IMR-90 (cell line): ENCODE results near the gene CACNA2D3. TPM values are rescaled to one million over a fixed set of nuclear protein-coding genes. Genes with fewer than 3 reads are reported as not detected.

ENCODE experiments used
- ATAC-seq: fragments of 200-7000 bp; cut with Tn5 transposase; 2 replicates; pipeline ENCODE4 v1.9.1; 2020; ENCODE audit warnings: low read depth, mild to moderate bottlenecking, moderate library complexity
- BruUV-seq: library from RNA; stranded (reverse); fragments of 400-500 nt; replicated peaks from 2 replicates; lab custom pipeline; 2021; lab: Mats Ljungman, UMichigan
- CTCF ChIA-PET: fragments of 300-600 bp; formaldehyde crosslinking; extraction: SDS; loops from one replicate; lab custom pipeline; 2021; ENCODE audit warnings: antibody characterized with exemption; lab: Yijun Ruan, JAX
- POLR2A ChIA-PET: fragments of 300-600 bp; sonication (Branson Sonifier 250); formaldehyde crosslinking; loops from one replicate; lab custom pipeline; 2022; ENCODE audit warnings: antibody characterized with exemption; ENCODE audit not compliant: unreplicated experiment; lab: Charles Lee
- DNase-seq: peaks from one replicate; pipeline ENCODE4 v3.0.0; 2013
- H2AFZ ChIP-seq: replicated peaks from 2 replicates; pipeline ENCODE3; 2013; ENCODE audit warnings: low read length, mild to moderate bottlenecking; ENCODE audit not compliant: poor library complexity
- H2AK5ac ChIP-seq: 2 replicates; pipeline ENCODE4 v1.6.1; 2013; ENCODE audit warnings: low read depth, low read length, inconsistent platforms
- H2AK9ac ChIP-seq: replicated peaks from 2 replicates; pipeline ENCODE3; 2013; ENCODE audit warnings: mild to moderate bottlenecking, low read depth, low read length, moderate library complexity; ENCODE audit not compliant: poor library complexity
- H2BK120ac ChIP-seq: 2 replicates; pipeline ENCODE4 v1.6.1; 2013; ENCODE audit warnings: low read depth, low read length, inconsistent platforms
- H2BK15ac ChIP-seq: 3 replicates; pipeline ENCODE4 v1.6.1; 2013; ENCODE audit warnings: low read depth, low read length, inconsistent platforms
- H2BK20ac ChIP-seq: 2 replicates; pipeline ENCODE4 v1.6.1; 2013; ENCODE audit warnings: low read depth, mild to moderate bottlenecking, inconsistent platforms, low read length, moderate library complexity
- H2BK5ac ChIP-seq: 2 replicates; pipeline ENCODE4 v1.6.1; 2013; ENCODE audit warnings: mild to moderate bottlenecking, low read depth, low read length, inconsistent platforms; ENCODE audit not compliant: poor library complexity, severe bottlenecking
- H3K14ac ChIP-seq: replicated peaks from 2 replicates; pipeline ENCODE4 v1.6.1; 2013; ENCODE audit warnings: low read depth, low read length, inconsistent platforms
- H3K18ac ChIP-seq: 2 replicates; pipeline ENCODE4 v1.6.1; 2013; ENCODE audit warnings: low read depth, low read length, control low read depth
- H3K23ac ChIP-seq: 2 replicates; pipeline ENCODE4 v1.6.1; 2013; ENCODE audit warnings: low read depth, low read length, inconsistent platforms
- H3K27ac ChIP-seq: 2 replicates; pipeline ENCODE4 v1.5.1; 2013; ENCODE audit warnings: mild to moderate bottlenecking, control low read depth, low read length; ENCODE audit not compliant: insufficient read depth
- H3K27me3 ChIP-seq: 2 replicates; pipeline ENCODE4 v1.6.1; 2013; ENCODE audit warnings: low read length; ENCODE audit not compliant: control insufficient read depth, insufficient read depth
- H3K36me3 ChIP-seq: 2 replicates; pipeline ENCODE4 v1.6.1; 2013; ENCODE audit warnings: low read length, mixed read lengths; ENCODE audit not compliant: control insufficient read depth, insufficient read depth
- H3K4ac ChIP-seq: 2 replicates; pipeline ENCODE4 v1.6.1; 2013; ENCODE audit warnings: low read depth, low read length, inconsistent platforms
- H3K4me1 ChIP-seq: 2 replicates; pipeline ENCODE4 v1.6.1; 2013; ENCODE audit warnings: low read length, mixed read lengths; ENCODE audit not compliant: control insufficient read depth, insufficient read depth
- H3K4me2 ChIP-seq: 2 replicates; pipeline ENCODE4 v1.6.1; 2013; ENCODE audit warnings: low read depth, mild to moderate bottlenecking, control low read depth, low read length, moderate library complexity
- H3K4me3 ChIP-seq: 2 replicates; pipeline ENCODE4 v1.5.1; 2013; ENCODE audit warnings: low read depth, mild to moderate bottlenecking, control low read depth, low read length, moderate library complexity; ENCODE audit not compliant: insufficient read depth
- H3K56ac ChIP-seq: 2 replicates; pipeline ENCODE4 v1.6.1; 2013; ENCODE audit warnings: low read length, inconsistent platforms; ENCODE audit not compliant: insufficient read depth; ENCODE audit errors: extremely low read depth
- H3K79me1 ChIP-seq, 2 experiments: 2 replicates each; pipeline ENCODE4 v1.6.1; 2013; ENCODE audit warnings: low read length in 2 of 2, inconsistent platforms in 1 of 2, low read depth in 1 of 2
- H3K9ac ChIP-seq: 2 replicates; pipeline ENCODE4 v1.6.1; 2013; ENCODE audit warnings: low read depth, low read length, control low read depth
- H3K9me1 ChIP-seq: 2 replicates; pipeline ENCODE4 v1.6.1; 2013; ENCODE audit warnings: low read length, inconsistent platforms; ENCODE audit not compliant: insufficient read depth
- H3K9me3 ChIP-seq: 2 replicates; pipeline ENCODE4 v1.6.1; 2013; ENCODE audit warnings: low read length; ENCODE audit not compliant: control insufficient read depth, insufficient read depth
- H4K20me1 ChIP-seq: 2 replicates; pipeline ENCODE4 v1.6.1; 2013; ENCODE audit warnings: low read length, inconsistent platforms; ENCODE audit not compliant: insufficient read depth
- H4K5ac ChIP-seq: 2 replicates; pipeline ENCODE4 v1.6.1; 2013; ENCODE audit warnings: mild to moderate bottlenecking, low read depth, low read length, control low read depth
- H4K8ac ChIP-seq, 2 experiments: 2 replicates each; pipeline ENCODE4 v1.6.1; 2013; ENCODE audit warnings: low read depth in 2 of 2, low read length in 2 of 2, control low read depth in 1 of 2, inconsistent platforms in 1 of 2
- H4K91ac ChIP-seq: 2 replicates; pipeline ENCODE4 v1.6.1; 2013; ENCODE audit warnings: low read depth, low read length, inconsistent platforms; ENCODE audit not compliant: insufficient read depth
- CEBPB ChIP-seq: IDR thresholded peaks from 2 replicates; pipeline ENCODE4 v1.6.1; 2012; ENCODE audit warnings: low read depth, low read length, improper control_type of control experiment
- FOS ChIP-seq: fragments of 150-350 bp; IDR thresholded peaks from 2 replicates; pipeline ENCODE4 v1.6.1; 2016; ENCODE audit warnings: low read depth, low read length
- MAFK ChIP-seq: IDR thresholded peaks from 2 replicates; pipeline ENCODE4 v1.6.1; 2012; ENCODE audit warnings: low read depth, low read length, improper control_type of control experiment
- POLR2A ChIP-seq: IDR thresholded peaks from 2 replicates; pipeline ENCODE4 v1.6.1; 2012; ENCODE audit warnings: mild to moderate bottlenecking, low read depth, low read length
- RAD21 ChIP-seq: IDR thresholded peaks from 2 replicates; pipeline ENCODE4 v1.6.1; 2012; ENCODE audit warnings: low read length, improper control_type of control experiment
- RCOR1 ChIP-seq: IDR thresholded peaks from 2 replicates; pipeline ENCODE4 v1.6.1; 2012; ENCODE audit warnings: mild to moderate bottlenecking, low read length, improper control_type of control experiment; ENCODE audit not compliant: insufficient replicate concordance
- RFX5 ChIP-seq: IDR thresholded peaks from 2 replicates; pipeline ENCODE4 v1.8.0; 2012; ENCODE audit warnings: low read depth, mild to moderate bottlenecking, low read length, moderate library complexity
- SMC3 ChIP-seq: fragments of 150-350 bp; IDR thresholded peaks from 2 replicates; pipeline ENCODE4 v1.6.1; 2016; ENCODE audit warnings: low read depth, mild to moderate bottlenecking, antibody characterized with exemption, low read length, moderate library complexity
- WGBS, 2 experiments: methylation state at CpG; one replicate each; pipeline versions ENCODE4 v1.1.5 to v1.1.7; 2013; ENCODE audit warnings: missing lambda C conversion rate in 2 of 2; ENCODE audit not compliant: insufficient read length in 1 of 2; ENCODE audit errors: extremely low coverage in 2 of 2; 5-methylcytosine and 5-hydroxymethylcytosine counted together
- dilution Hi-C: fragments of 300-500 bp; cut with HindIII; formaldehyde crosslinking; loops from one replicate; pipeline ENCODE4 v1.14.3; 2018; ENCODE audit warnings: low sequenced_read_pairs; ENCODE audit not compliant: unreplicated experiment
- in situ Hi-C: fragments of 300-500 bp; cut with MboI; formaldehyde crosslinking; loops from 3 replicates; pipeline ENCODE4 v1.14.3; 2019; ENCODE audit warnings: low sequenced_read_pairs, inconsistent platforms, mixed read lengths
- intact Hi-C: fragments of 100-400 bp; cut with micrococcal nuclease; formaldehyde crosslinking; loops from 2 replicates; pipeline ENCODE4 v1.10.0; 2022
- polyA plus RNA-seq, 3 experiments: library from polyadenylated mRNA; depleted of rRNA; stranded (reverse); fragments of >200 nt; gene quantifications; 2 replicates each; pipeline ENCODE4 v1.2.3, GENCODE V29; 2012; ENCODE audit warnings: low replicate concordance in 1 of 3
- total RNA-seq: library from RNA; depleted of rRNA; stranded (reverse); fragments of >200 nt; gene quantifications from 2 replicates; pipeline ENCODE4 v1.2.3, GENCODE V29; 2012
- TF ChIP-seq, protein P1 (sequence below): fragments of 150-350 bp; IDR thresholded peaks from 2 replicates; pipeline ENCODE4 v1.6.1; 2016; ENCODE audit warnings: low read depth, mild to moderate bottlenecking, low read length, moderate library complexity, borderline replicate concordance

Gene CACNA2D3
- total and polyA plus RNA-seq, 2 of the 4 experiments (the other 2 are of a cell fraction) = 0.36 to 0.41 TPM

DNA sequence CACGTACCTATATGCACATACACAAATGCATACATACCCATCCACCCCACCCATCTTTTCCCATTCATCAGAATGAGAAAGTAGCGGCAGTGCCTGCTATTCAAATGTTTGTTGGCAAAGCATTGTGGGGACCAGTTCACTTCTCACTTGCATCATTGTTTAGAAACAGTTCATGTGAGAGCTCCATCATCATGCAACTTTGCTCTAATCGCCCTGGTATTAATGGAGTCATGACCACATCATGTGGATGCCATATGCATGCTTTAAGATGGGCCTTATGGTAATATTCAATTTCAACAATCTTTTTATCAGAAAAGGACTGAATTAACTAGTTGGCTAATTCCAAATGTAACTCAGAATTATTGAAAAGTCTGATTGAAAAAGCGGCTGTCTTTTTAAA, 725.0 kb downstream of the CACNA2D3 start:
- Histone ChIP-seq H2AK5ac (no peak overlapping the region), H3K4me3 (no peak overlapping the region), H2BK15ac (no peak overlapping the region), H3K9ac (no peak overlapping the region), H2AK9ac (no peak overlapping the region), H3K79me1 (no peaks in the 10 kb centered on the region), H4K20me1 (no peaks in the 10 kb centered on the region), H3K56ac (no peak overlapping the region), H2BK20ac (no peak overlapping the region), H3K4ac (no peak overlapping the region), H3K36me3 (no peaks in the 10 kb centered on the region), H3K27me3 (peaks cover 25% of the 10 kb centered on the region), H3K27ac (no peak overlapping the region), H4K8ac (no peak overlapping the region), H3K18ac (no peak overlapping the region), H2BK120ac (no peak overlapping the region), H2AFZ (no peak overlapping the region), H4K5ac (no peak overlapping the region), H4K91ac (no peak overlapping the region), H3K9me1 (no peaks in the 10 kb centered on the region), H3K4me1 (no peaks in the 10 kb centered on the region), H3K14ac (no peak overlapping the region), H3K9me3 (no peaks in the 10 kb centered on the region), H2BK5ac (no peak overlapping the region), H3K4me2 (no peak overlapping the region), H3K23ac (no peak overlapping the region)
- in situ Hi-C loops (loop anchor here (5.0 to 25.0 kb wide), 4 partner anchors 410 to 1405 kb away; no protein-coding TSS in a partner anchor), dilution Hi-C loops (no loop called here), intact Hi-C loops (no loop called here)
- TF ChIP-seq RFX5 = no peak
- no peak for TF ChIP-seq RCOR1
- TF ChIP-seq, protein P1, sequence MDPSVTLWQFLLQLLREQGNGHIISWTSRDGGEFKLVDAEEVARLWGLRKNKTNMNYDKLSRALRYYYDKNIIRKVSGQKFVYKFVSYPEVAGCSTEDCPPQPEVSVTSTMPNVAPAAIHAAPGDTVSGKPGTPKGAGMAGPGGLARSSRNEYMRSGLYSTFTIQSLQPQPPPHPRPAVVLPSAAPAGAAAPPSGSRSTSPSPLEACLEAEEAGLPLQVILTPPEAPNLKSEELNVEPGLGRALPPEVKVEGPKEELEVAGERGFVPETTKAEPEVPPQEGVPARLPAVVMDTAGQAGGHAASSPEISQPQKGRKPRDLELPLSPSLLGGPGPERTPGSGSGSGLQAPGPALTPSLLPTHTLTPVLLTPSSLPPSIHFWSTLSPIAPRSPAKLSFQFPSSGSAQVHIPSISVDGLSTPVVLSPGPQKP = no peak
- TF ChIP-seq SMC3 = no peak
- no peak for TF ChIP-seq CEBPB
- no peak for TF ChIP-seq FOS
- TF ChIP-seq RAD21 = no peak
- TF ChIP-seq MAFK = no peak
- TF ChIP-seq POLR2A = no peak
- BruUV-seq = no TSS peak
- DNase-seq = no peak
- ChIA-PET CTCF (no interaction called here), POLR2A (no interaction called here)
- ATAC-seq = no peak
- 100% methylated on average over 1 of the region's 4 CpGs; no CpG with 5 or more reads in 1 of the 2 experiments for WGBS, 2 experiments
